Ascending aorta (tissue), 2 donors: ENCODE results near the gene LRSAM1. TPM values are rescaled to one million over a fixed set of nuclear protein-coding genes. Genes with fewer than 3 reads are reported as not detected.

Experiments used
- DNase-seq, 2 donors: peaks; one replicate each; pipeline ENCODE4 v3.0.0-alpha.2; 2019; ENCODE audit warnings: low spot score in 2 of 2
- H3K27ac ChIP-seq, 2 donors: fragments of 200-600 bp; sonication (generic); one replicate each; pipeline ENCODE4 v1.5.1; 2016 to 2017; ENCODE audit warnings: mild to moderate bottlenecking in 1 of 2
- H3K27me3 ChIP-seq: fragments of 200-600 bp; sonication (generic); one replicate; pipeline ENCODE4 v1.5.1; 2017
- H3K36me3 ChIP-seq, 2 donors: fragments of 200-600 bp; sonication (generic); one replicate each; pipeline ENCODE4 v1.5.1; 2016
- H3K4me1 ChIP-seq, 2 donors: fragments of 200-600 bp; sonication (generic); one replicate each; pipeline ENCODE4 v1.5.1; 2016 to 2017; ENCODE audit warnings: mild to moderate bottlenecking in 1 of 2
- H3K4me3 ChIP-seq, 2 donors: fragments of 200-600 bp; sonication (generic); one replicate each; pipeline ENCODE4 v1.5.1; 2016 to 2017; ENCODE audit warnings: mild to moderate bottlenecking in 1 of 2
- H3K9me3 ChIP-seq, 2 donors: fragments of 200-600 bp; sonication (generic); one replicate each; pipeline ENCODE4 v1.5.1; 2016
- CTCF ChIP-seq, 3 experiments: fragments of 200-600 bp in 2 of 3; fragments of 450-650 bp in 1 of 3; sonication (generic) in 2 of 3; IDR thresholded peaks; one replicate each; pipeline ENCODE4 v1.5.1; 2016 to 2019; ENCODE audit warnings: antibody characterized with exemption in 3 of 3, mild to moderate bottlenecking in 1 of 3, moderate library complexity in 1 of 3
- intact Hi-C: fragments of 100-400 bp; cut with DNase I; formaldehyde crosslinking; loops from one replicate; pipeline ENCODE4 v1.15.1; 2023
- total RNA-seq: library from RNA; depleted of rRNA; stranded (reverse); fragments of >200 nt; gene quantifications from one replicate; pipeline ENCODE4 v1.1.0, GENCODE V29; 2016

LRSAM1 gene
- total RNA-seq, 1 donor from 2014 or later: 22.8 TPM

GRCh38 chr9:127539259-127539981 lies 88.1 kb downstream of the LRSAM1 start:
- Histone ChIP-seq H3K9me3 (no peaks in the 10 kb centered on the region), H3K36me3 (no peaks in the 10 kb centered on the region), H3K27ac (peak overlapping the region; percentile 79 to 82), H3K27me3 (no peaks in the 10 kb centered on the region), H3K4me3 (no peak overlapping the region), H3K4me1 (peaks cover 36 to 63% of the 10 kb centered on the region in 2 donors)
- DNase-seq: no peak
- intact Hi-C loops: loop anchor here (1.0 kb wide), 1 partner anchor 14 kb away; no protein-coding TSS in a partner anchor
- no peak for TF ChIP-seq CTCF (IDR thresholded peaks at IDR 0.05)

DNA sequence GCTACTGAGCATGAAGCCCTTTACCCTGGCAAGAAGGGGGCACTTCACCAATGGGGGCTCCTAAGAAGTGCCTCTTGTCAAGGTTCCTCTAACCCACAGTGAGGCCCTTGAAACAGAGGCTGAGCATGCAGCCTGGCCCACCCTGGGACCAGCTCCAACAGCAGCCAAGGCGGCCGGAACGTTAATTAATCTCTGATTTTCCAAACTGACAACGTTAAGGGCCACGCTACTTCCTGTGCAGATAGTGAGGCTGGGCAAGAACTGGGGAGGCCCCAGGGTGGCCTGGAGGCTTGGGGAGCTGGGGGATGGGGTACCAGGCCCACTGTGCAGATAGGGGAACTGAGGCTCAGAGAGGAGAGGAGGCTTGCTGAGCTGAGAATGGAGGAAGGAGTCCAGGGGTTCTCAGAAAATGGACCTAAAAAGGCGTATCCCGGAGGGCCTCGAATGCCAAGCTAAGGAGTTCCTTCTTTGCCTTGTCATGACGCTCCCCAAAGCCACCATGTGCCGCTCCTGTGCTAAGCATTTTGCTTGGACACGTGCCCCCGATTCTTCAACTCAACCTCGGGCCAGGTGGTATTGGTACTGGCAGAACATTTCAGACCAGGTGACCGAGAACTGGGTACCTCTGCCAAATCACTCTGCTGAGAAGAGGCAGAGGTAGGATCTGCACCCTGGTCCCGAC lies 88.8 kb downstream of the LRSAM1 start:
- intact Hi-C loops: loop anchor here (1.0 to 2.0 kb wide), 2 partner anchors 15 to 39 kb away; no protein-coding TSS in a partner anchor
- no peak for TF ChIP-seq CTCF (IDR thresholded peaks at IDR 0.05)
- peak overlapping the region; percentile 79 to 82 for H3K27ac ChIP-seq
- H3K9me3 ChIP-seq: no peaks in the 10 kb centered on the region
- no peak for DNase-seq
- H3K4me3 ChIP-seq: no peak overlapping the region
- H3K36me3 ChIP-seq: no peaks in the 10 kb centered on the region
- peaks cover 40 to 63% of the 10 kb centered on the region in 2 donors for H3K4me1 ChIP-seq
- H3K27me3 ChIP-seq: no peaks in the 10 kb centered on the region

DNA sequence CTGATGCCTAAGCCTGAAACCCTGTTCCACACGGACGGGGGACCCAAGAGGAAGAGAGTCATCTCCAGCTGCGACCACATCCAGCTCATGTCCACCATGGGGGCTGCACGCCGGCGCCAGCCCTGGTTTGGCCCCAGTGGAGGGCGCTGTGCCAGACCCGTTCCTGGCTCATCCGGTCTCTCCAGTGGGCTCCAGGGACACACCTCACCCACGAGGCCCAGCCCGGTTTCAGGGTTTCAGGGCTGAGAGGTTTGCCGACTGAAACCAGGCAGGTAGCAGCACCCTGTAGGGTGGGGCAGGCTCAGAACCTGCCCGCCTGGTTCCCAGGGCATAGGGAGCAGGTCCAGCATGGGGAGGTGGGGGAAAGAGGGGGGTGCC lies 89.3 kb downstream of the LRSAM1 start:
- Histone ChIP-seq H3K4me3 (no peak overlapping the region), H3K27ac (peak overlapping the region; percentile 79 to 82), H3K27me3 (no peaks in the 10 kb centered on the region), H3K36me3 (no peaks in the 10 kb centered on the region), H3K9me3 (no peaks in the 10 kb centered on the region), H3K4me1 (peaks cover 41 to 63% of the 10 kb centered on the region in 2 donors)
- TF ChIP-seq CTCF (IDR thresholded peaks at IDR 0.05): no peak
- intact Hi-C loops: loop anchor here (2.0 kb wide), 1 partner anchor 38 kb away; no protein-coding TSS in a partner anchor
- no peak for DNase-seq

GRCh38 chr9:127541176-127541575 lies 89.9 kb downstream of the LRSAM1 start:
- Histone ChIP-seq H3K9me3 (no peaks in the 10 kb centered on the region), H3K27ac (peak overlapping the region; percentile 79 to 82), H3K4me3 (no peak overlapping the region), H3K36me3 (no peaks in the 10 kb centered on the region), H3K4me1 (peaks cover 44 to 63% of the 10 kb centered on the region in 2 donors), H3K27me3 (no peaks in the 10 kb centered on the region)
- intact Hi-C loops: loop anchor here (2.0 kb wide), 1 partner anchor 38 kb away; no protein-coding TSS in a partner anchor
- DNase-seq: no peak
- no peak for TF ChIP-seq CTCF (IDR thresholded peaks at IDR 0.05)

DNA sequence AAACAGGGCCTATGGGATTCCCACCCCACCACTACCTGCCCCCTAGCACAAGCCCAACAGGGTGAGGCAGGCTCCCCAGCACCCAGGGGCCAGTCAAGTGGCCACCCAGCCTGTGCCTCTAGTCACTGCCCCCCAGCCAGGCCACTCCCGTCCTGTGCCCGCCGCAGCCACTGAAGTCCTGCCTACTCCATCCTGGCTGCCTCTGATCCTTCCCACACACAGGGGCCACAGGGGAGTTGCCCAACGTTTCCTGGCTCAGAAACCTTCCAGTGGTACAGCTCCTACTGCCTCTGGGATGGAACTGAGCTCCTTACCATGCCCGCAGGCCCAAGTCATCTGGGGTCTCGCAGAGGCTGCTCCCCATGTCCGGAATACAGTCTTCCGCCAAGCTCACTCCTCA lies 90.6 kb downstream of the LRSAM1 start:
- H3K4me1 ChIP-seq: peaks cover 38 to 58% of the 10 kb centered on the region in 2 donors
- TF ChIP-seq CTCF (IDR thresholded peaks at IDR 0.05): peak in 1 of 3 experiments; percentile 5
- peak overlapping the region; percentile 79 to 82 for H3K27ac ChIP-seq
- peak overlapping the region in 1 of 2 donors; percentile 18 for H3K4me3 ChIP-seq
- no peaks in the 10 kb centered on the region for H3K36me3 ChIP-seq
- H3K27me3 ChIP-seq: no peaks in the 10 kb centered on the region
- peak; percentile 63 to 96 for DNase-seq
- intact Hi-C loops: loop anchor here (1.0 to 2.0 kb wide), 2 partner anchors 19 to 37 kb away; no protein-coding TSS in a partner anchor
- H3K9me3 ChIP-seq: no peaks in the 10 kb centered on the region
